Measurements from ENCODE around the gene SLC38A9. TPM values are rescaled to one million over a fixed set of nuclear protein-coding genes. Genes with fewer than 3 reads are reported as not detected.
"Not testable (repeated sequence)": the region's sequence is repeated elsewhere in the genome, so short reads cannot be mapped to it uniquely, and the experiment has no call there.

SLC38A9 gene
- polyA plus RNA-seq (2011; rRNA removed): 37.3 and 43.5 TPM in 2 replicates
- 5.6 and 7.5 TPM in 2 replicates for polyA plus RNA-seq (2012; cell fraction: cytosol; rRNA removed)
- 8.2 and 9.8 TPM in 2 replicates for polyA plus RNA-seq (2012; cell fraction: nucleus; rRNA removed)
- polyA plus RNA-seq (2017; fragmentation: RNase III; extraction: RNeasy Plus Mini Kit Qiagen cat#74134 plus additional on column Dnase treatment): 20.0 to 25.5 TPM (median 22.8 TPM) in 3 replicates
- polyA minus RNA-seq (2011; rRNA and poly(A)+ RNA removed): 22.0 and 28.7 TPM in 2 replicates

- DNase-seq (ENCODE audit: low read depth in 1 of 2, low spot score in 1 of 2): peak; percentile 90 to 93
- no peak for TF ChIP-seq HOXB5 (CRISPR knock-in tag; IDR thresholded peaks at IDR 0.05)
- TF ChIP-seq PHF8 (IDR thresholded peaks at IDR 0.05; ENCODE audit: borderline replicate concordance, low read depth): peak; percentile 27; the same call in 1 of the 2 replicates
- no peak for TF ChIP-seq TFCP2L1 (CRISPR knock-in tag; IDR thresholded peaks at IDR 0.05)
- no peak for TF ChIP-seq EP300 (IDR thresholded peaks at IDR 0.05)
- no peak for TF ChIP-seq RAD21 (conservative IDR thresholded peaks at IDR 0.05 in 1 of 2, IDR thresholded peaks at IDR 0.05 in 1 of 2)
- no peak for TF ChIP-seq FOSB (CRISPR knock-in tag; IDR thresholded peaks at IDR 0.05)
- TF ChIP-seq GATA3 (IDR thresholded peaks at IDR 0.05; ENCODE audit: borderline replicate concordance): no peak; the same call in 1 of the 2 replicates
- no peak for TF ChIP-seq EHF (CRISPR knock-in tag; IDR thresholded peaks at IDR 0.05)
- TF ChIP-seq, protein P1, sequence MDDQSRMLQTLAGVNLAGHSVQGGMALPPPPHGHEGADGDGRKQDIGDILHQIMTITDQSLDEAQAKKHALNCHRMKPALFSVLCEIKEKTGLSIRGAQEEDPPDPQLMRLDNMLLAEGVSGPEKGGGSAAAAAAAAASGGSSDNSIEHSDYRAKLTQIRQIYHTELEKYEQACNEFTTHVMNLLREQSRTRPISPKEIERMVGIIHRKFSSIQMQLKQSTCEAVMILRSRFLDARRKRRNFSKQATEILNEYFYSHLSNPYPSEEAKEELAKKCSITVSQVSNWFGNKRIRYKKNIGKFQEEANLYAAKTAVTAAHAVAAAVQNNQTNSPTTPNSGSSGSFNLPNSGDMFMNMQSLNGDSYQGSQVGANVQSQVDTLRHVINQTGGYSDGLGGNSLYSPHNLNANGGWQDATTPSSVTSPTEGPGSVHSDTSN (IDR thresholded peaks at IDR 0.05): peak; percentile 72
- TF ChIP-seq, protein P2, sequence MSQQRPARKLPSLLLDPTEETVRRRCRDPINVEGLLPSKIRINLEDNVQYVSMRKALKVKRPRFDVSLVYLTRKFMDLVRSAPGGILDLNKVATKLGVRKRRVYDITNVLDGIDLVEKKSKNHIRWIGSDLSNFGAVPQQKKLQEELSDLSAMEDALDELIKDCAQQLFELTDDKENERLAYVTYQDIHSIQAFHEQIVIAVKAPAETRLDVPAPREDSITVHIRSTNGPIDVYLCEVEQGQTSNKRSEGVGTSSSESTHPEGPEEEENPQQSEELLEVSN (IDR thresholded peaks at IDR 0.05; ENCODE audit: borderline replicate concordance, low read depth): peak; percentile 53; the same call in 1 of the 2 replicates
- peak; percentile 85 for TF ChIP-seq POLR2A (IDR thresholded peaks at IDR 0.05; ENCODE audit: low read length)
- peak; percentile 80 for TF ChIP-seq MAX (IDR thresholded peaks at IDR 0.05)
- TF ChIP-seq BHLHE40 (IDR thresholded peaks at IDR 0.05; ENCODE audit: low read depth, low read length): no peak
- TF ChIP-seq JUN (IDR thresholded peaks at IDR 0.05): peak in 1 of 2 experiments; percentile 73; a peak in 3 of 5 replicates
- TF ChIP-seq MAFK (IDR thresholded peaks at IDR 0.05; ENCODE audit: partially characterized antibody): peak; percentile 97
- TF ChIP-seq, protein P3, sequence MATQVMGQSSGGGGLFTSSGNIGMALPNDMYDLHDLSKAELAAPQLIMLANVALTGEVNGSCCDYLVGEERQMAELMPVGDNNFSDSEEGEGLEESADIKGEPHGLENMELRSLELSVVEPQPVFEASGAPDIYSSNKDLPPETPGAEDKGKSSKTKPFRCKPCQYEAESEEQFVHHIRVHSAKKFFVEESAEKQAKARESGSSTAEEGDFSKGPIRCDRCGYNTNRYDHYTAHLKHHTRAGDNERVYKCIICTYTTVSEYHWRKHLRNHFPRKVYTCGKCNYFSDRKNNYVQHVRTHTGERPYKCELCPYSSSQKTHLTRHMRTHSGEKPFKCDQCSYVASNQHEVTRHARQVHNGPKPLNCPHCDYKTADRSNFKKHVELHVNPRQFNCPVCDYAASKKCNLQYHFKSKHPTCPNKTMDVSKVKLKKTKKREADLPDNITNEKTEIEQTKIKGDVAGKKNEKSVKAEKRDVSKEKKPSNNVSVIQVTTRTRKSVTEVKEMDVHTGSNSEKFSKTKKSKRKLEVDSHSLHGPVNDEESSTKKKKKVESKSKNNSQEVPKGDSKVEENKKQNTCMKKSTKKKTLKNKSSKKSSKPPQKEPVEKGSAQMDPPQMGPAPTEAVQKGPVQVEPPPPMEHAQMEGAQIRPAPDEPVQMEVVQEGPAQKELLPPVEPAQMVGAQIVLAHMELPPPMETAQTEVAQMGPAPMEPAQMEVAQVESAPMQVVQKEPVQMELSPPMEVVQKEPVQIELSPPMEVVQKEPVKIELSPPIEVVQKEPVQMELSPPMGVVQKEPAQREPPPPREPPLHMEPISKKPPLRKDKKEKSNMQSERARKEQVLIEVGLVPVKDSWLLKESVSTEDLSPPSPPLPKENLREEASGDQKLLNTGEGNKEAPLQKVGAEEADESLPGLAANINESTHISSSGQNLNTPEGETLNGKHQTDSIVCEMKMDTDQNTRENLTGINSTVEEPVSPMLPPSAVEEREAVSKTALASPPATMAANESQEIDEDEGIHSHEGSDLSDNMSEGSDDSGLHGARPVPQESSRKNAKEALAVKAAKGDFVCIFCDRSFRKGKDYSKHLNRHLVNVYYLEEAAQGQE (IDR thresholded peaks at IDR 0.05): no peak
- TF ChIP-seq POLR2AphosphoS2 (conservative IDR thresholded peaks at IDR 0.05; ENCODE audit: low read length): no peak
- TF ChIP-seq, protein P4, sequence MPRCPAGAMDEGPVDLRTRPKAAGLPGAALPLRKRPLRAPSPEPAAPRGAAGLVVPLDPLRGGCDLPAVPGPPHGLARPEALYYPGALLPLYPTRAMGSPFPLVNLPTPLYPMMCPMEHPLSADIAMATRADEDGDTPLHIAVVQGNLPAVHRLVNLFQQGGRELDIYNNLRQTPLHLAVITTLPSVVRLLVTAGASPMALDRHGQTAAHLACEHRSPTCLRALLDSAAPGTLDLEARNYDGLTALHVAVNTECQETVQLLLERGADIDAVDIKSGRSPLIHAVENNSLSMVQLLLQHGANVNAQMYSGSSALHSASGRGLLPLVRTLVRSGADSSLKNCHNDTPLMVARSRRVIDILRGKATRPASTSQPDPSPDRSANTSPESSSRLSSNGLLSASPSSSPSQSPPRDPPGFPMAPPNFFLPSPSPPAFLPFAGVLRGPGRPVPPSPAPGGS (IDR thresholded peaks at IDR 0.05): peak; percentile 61; the same call in 1 of the 3 replicates
- no peak for FAIRE-seq
- ATAC-seq: peak; percentile 100
- ChIA-PET POLR2A (interaction anchor here (0.6 kb wide), 1 partner anchor 35 kb away, joined by 11 read pairs; no protein-coding TSS in a partner anchor), CTCF (interaction anchor here (1.4 to 1.8 kb wide), 3 partner anchors 20 to 224 kb away, joined by 3 to 8 read pairs (median 3); no protein-coding TSS in a partner anchor)
- WGBS (ENCODE audit: missing lambda C conversion rate): 1% methylated on average over 52 of the region's 55 CpGs
- Histone ChIP-seq H3K4me2 (peak within 1 kb of the TSS; percentile 91), H3K4me3 (peak within 1 kb of the TSS; percentile 76), H3K9me3 (0 out of 3 replicates have a peak, but pooled peaks cover 6% of the 10 kb centered on the region), H3K4me1 (peaks cover 15% of the 10 kb centered on the region), H3K27ac (peak within 1 kb of the TSS; percentile 89 to 90)
These were observed at the start of gene SLC38A9 for GRCh38 chr5:55712023-55712859. TSS of gene SLC38A9 (minus strand) at chr5:55712324. CDS start at chr5:55697958, 14,366 bp downstream.

DNA sequence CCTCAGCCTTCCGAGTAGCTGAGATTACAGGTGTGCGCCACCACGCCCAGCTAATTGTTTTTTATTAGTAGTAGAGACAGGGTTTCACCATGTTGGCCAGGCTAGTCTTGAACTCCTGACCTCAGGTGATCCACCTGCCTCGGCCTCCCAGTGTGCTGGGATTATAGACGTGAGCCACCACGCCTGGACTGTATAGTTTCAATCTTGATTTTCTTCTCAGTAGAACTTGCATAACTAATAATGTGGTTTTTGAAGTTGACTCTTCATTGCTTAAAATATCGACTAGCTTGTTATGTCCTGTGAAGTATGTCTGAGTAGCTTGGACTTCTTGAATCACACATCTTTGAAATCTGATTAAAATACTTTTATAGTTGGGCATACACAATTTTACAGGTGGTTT, 49.6 kb upstream of the SLC38A9 start:
- DNase-seq (ENCODE audit: low read depth in 1 of 2, low spot score in 1 of 2); H3K4me2 ChIP-seq; ATAC-seq; CTCF ChIA-PET; H3K4me3 ChIP-seq; POLR2A ChIA-PET; H3K27ac ChIP-seq; H3K9me3 ChIP-seq: not testable (repeated sequence)
- WGBS (ENCODE audit: missing lambda C conversion rate): 89% methylated on average over 7 of the region's 7 CpGs
- H3K4me1 ChIP-seq: peaks cover 12% of the 10 kb centered on the region; the same call in 2 of the 3 replicates
- FAIRE-seq: peak; percentile 39

All from A549 (cell line).